Transverse colon (tissue), 4 donors: ENCODE results near the gene GPN1. TPM values are rescaled to one million over a fixed set of nuclear protein-coding genes. Genes with fewer than 3 reads are reported as not detected.

Source experiments
- DNase-seq: peaks from one replicate; pipeline ENCODE4 v3.0.0-alpha.2; 2019
- H3K27ac ChIP-seq, 4 donors: fragments of 200-600 bp; sonication (generic); 2 replicates each; pipeline ENCODE4 v1.5.1; 2016 to 2018; ENCODE audit warnings: inconsistent platforms in 4 of 4
- H3K27me3 ChIP-seq: fragments of 200-600 bp; sonication (generic); 2 replicates; pipeline ENCODE4 v1.5.1; 2017; ENCODE audit warnings: inconsistent platforms
- H3K36me3 ChIP-seq, 4 donors: fragments of 200-600 bp; sonication (generic); 2 replicates each; pipeline ENCODE4 v1.5.1; 2017 to 2019; ENCODE audit warnings: inconsistent platforms in 4 of 4
- H3K4me1 ChIP-seq, 4 donors: fragments of 200-600 bp; sonication (generic); 2 replicates each; pipeline ENCODE4 v1.5.1; 2017 to 2020; ENCODE audit warnings: inconsistent platforms in 4 of 4
- H3K4me3 ChIP-seq, 4 donors: fragments of 200-600 bp; sonication (generic); 1 replicate in 1 of 4; 2 replicates in 3 of 4; pipeline versions ENCODE4 v1.5.1 to v1.6.1; 2017 to 2019; ENCODE audit warnings: inconsistent platforms in 4 of 4
- H3K9me3 ChIP-seq, 2 donors: fragments of 200-600 bp; sonication (generic); 2 replicates each; pipeline ENCODE4 v1.5.1; 2017 to 2019; ENCODE audit warnings: inconsistent platforms in 2 of 2
- EP300 ChIP-seq: sonication (generic); formaldehyde crosslinking; IDR thresholded peaks from one replicate; pipeline ENCODE4 v1.6.1; 2017; ENCODE audit warnings: antibody characterized with exemption, low read depth
- POLR2A ChIP-seq: fragments of 450-650 bp; IDR thresholded peaks from one replicate; pipeline ENCODE4 v1.6.1; 2016; ENCODE audit warnings: antibody characterized with exemption, mild to moderate bottlenecking, moderate library complexity
- POLR2AphosphoS5 ChIP-seq, 3 donors: sonication (generic); formaldehyde crosslinking; IDR thresholded peaks; one replicate each; pipeline ENCODE4 v1.6.1; 2016; ENCODE audit warnings: antibody characterized with exemption in 3 of 3
- WGBS, 2 donors: methylation state at CpG; one replicate each; pipeline ENCODE4 v1.1.5; 2018; ENCODE audit warnings: low coverage in 1 of 2; 5-methylcytosine and 5-hydroxymethylcytosine counted together
- in situ Hi-C, 4 donors: fragments of 200-750 bp; cut with MboI; loops; one replicate each; pipeline versions ENCODE4 v1.15.0 to v1.15.1; 2017; ENCODE audit warnings: low sequenced_read_pairs in 3 of 4, low pct_ligation_motif_present in 1 of 4, low pct_unique_long_range_greater_than_20kb in 1 of 4
- intact Hi-C: fragments of 100-400 bp; cut with DNase I; formaldehyde crosslinking; loops from one replicate; pipeline ENCODE4 v1.15.1; 2023; ENCODE audit warnings: low total_unique reads
- total RNA-seq, 4 donors: library from RNA; depleted of rRNA; stranded (reverse); fragments of >200 nt; gene quantifications; one replicate each; pipeline ENCODE4 v1.1.0, GENCODE V29; 2016
- TF ChIP-seq, protein P1 (sequence below), 5 experiments: fragments of 200-600 bp in 3 of 5; fragments of 450-650 bp in 2 of 5; sonication (generic) in 3 of 5; IDR thresholded peaks; 1 replicate in 2 of 5; 2 replicates in 3 of 5; pipeline ENCODE4 v1.5.1; 2016 to 2017; ENCODE audit warnings: antibody characterized with exemption in 5 of 5, inconsistent platforms in 3 of 5, mild to moderate bottlenecking in 2 of 5, moderate library complexity in 1 of 5

GPN1 gene
- total RNA-seq, 4 donors from 2014 or later: 14.6 to 24.3 (median 19.4) TPM; not detected in 1

DNA sequence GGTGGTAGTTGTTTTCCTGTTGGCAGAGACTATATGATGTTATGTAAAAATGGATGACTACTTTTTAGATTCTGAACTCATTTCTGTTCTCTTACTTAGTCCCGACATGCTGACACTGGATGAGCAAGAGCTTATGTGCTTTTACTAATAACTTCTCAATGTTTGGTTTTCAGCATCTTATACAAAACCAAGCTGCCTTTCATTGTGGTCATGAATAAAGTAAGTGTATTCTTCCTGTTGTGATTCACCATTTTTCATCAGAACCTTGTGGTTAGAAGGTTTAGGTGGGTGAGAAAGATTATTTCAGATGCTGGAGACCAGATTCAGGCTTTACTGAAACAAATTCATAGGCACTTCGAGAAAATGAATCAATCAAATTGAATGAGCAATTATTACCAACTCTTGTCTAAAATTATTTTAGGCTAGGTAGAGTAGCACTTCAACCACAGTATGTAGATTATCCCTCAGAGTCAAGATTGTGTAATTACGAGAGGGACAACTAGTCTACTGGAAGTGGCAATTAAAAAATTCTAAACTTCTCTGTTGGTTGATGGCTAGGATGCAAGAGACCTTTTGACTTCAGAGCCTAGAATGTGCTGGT, 9.3 kb downstream of the GPN1 start:
- 63 to 76% methylated on average over 2 to 3 of the region's 3 CpGs for WGBS, 2 donors
- in situ Hi-C loops (no loop called here), intact Hi-C loops (no loop called here)
- Histone ChIP-seq H3K4me3 (no peak overlapping the region), H3K36me3 (peaks cover 0 to 88% (median 43%) of the 10 kb centered on the region in 4 donors), H3K4me1 (no peaks in the 10 kb centered on the region), H3K27me3 (no peaks in the 10 kb centered on the region), H3K27ac (no peak overlapping the region), H3K9me3 (no peaks in the 10 kb centered on the region)
- no peak for DNase-seq
- TF ChIP-seq EP300: no peak
- TF ChIP-seq POLR2AphosphoS5 (IDR thresholded peaks at IDR 0.05): no peak
- TF ChIP-seq, protein P1, sequence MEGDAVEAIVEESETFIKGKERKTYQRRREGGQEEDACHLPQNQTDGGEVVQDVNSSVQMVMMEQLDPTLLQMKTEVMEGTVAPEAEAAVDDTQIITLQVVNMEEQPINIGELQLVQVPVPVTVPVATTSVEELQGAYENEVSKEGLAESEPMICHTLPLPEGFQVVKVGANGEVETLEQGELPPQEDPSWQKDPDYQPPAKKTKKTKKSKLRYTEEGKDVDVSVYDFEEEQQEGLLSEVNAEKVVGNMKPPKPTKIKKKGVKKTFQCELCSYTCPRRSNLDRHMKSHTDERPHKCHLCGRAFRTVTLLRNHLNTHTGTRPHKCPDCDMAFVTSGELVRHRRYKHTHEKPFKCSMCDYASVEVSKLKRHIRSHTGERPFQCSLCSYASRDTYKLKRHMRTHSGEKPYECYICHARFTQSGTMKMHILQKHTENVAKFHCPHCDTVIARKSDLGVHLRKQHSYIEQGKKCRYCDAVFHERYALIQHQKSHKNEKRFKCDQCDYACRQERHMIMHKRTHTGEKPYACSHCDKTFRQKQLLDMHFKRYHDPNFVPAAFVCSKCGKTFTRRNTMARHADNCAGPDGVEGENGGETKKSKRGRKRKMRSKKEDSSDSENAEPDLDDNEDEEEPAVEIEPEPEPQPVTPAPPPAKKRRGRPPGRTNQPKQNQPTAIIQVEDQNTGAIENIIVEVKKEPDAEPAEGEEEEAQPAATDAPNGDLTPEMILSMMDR (IDR thresholded peaks at IDR 0.05): no peak
- TF ChIP-seq POLR2A: no peak

DNA sequence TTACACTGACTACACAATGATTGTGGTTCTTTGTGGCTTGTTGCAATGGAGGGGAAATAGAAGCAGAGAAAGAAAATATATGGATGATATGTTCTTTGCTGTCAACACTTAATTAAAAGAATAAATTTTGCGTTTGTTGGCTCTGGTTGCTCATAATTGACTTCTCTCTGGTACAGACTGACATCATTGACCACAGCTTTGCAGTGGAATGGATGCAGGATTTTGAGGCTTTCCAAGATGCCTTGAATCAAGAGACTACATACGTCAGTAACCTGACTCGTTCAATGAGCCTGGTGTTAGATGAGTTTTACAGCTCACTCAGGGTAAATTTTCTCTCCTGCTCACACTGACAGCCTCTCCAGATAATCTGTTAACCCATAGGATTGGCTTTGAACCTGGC, 9.9 kb downstream of the GPN1 start:
- Histone ChIP-seq H3K36me3 (peaks cover 0 to 89% (median 42%) of the 10 kb centered on the region in 4 donors), H3K4me1 (no peaks in the 10 kb centered on the region), H3K27ac (no peak overlapping the region), H3K27me3 (no peaks in the 10 kb centered on the region), H3K4me3 (no peak overlapping the region), H3K9me3 (no peaks in the 10 kb centered on the region)
- no peak for TF ChIP-seq POLR2A
- no peak for TF ChIP-seq POLR2AphosphoS5 (IDR thresholded peaks at IDR 0.05)
- TF ChIP-seq, protein P1 (IDR thresholded peaks at IDR 0.05): no peak
- TF ChIP-seq EP300: no peak
- in situ Hi-C loops: no loop called here
- 50 to 84% methylated on average over 2 to 3 of the region's 3 CpGs for WGBS, 2 donors
- no peak for DNase-seq
- intact Hi-C loops: no loop called here

DNA sequence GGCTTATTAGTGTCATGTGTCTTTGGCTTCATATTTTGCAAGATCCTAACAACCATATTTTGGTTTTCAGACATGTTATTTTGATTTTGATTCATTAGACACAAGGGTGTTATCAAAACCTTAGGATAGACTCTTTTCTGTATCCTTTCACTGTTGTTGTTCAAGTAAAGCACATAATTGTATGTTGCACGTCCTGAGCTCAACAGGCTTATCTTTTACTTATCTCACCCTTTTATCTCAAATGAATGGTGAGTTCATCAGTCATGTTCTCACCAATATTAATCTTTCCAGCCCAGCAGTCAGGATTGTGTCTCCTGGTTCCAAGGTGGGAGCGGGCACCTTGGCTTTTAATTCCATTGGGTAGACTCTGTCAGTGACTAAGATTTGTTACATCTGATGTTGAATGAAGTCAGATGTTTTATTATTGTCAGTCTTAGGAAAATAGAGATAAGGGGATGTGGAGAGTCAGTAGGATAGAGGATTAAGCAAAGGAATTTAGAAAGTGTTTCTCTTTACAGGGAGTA, 11.9 kb downstream of the GPN1 start:
- no peaks in the 10 kb centered on the region for H3K4me1 ChIP-seq
- TF ChIP-seq, protein P1 (IDR thresholded peaks at IDR 0.05): no peak
- TF ChIP-seq POLR2AphosphoS5 (IDR thresholded peaks at IDR 0.05) (no peak), POLR2A (no peak), EP300 (no peak)
- intact Hi-C loops (no loop called here), in situ Hi-C loops (no loop called here)
- no peaks in the 10 kb centered on the region for H3K27me3 ChIP-seq
- peaks cover 0 to 74% (median 32%) of the 10 kb centered on the region in 4 donors for H3K36me3 ChIP-seq
- no peak overlapping the region for H3K4me3 ChIP-seq
- no peak for DNase-seq
- WGBS, 2 donors: 87 to 88% methylated on average over 2 of the region's 2 CpGs
- no peaks in the 10 kb centered on the region for H3K9me3 ChIP-seq
- no peak overlapping the region for H3K27ac ChIP-seq

DNA sequence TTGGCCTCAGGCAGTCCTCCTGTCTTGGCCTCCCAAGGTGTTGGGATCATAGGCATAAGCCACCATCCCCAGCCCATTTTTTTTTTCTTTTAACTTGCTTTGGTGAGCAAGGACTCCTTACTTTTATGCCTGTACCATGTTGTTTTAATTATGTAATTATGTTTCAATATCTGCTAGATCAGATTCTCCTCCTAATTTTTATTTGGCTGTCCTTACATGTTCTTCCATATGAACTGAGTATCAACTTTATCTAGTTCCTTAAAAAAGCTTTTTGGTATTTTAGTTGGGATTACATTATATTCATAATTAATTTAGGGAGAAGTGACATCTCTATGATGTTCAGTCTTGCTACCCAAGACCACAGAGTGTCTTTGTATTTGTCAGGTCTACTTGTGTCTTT, 16.3 kb downstream of the GPN1 start:
- H3K27me3 ChIP-seq: no peaks in the 10 kb centered on the region
- no peaks in the 10 kb centered on the region for H3K9me3 ChIP-seq
- no peak overlapping the region for H3K4me3 ChIP-seq
- H3K4me1 ChIP-seq: no peaks in the 10 kb centered on the region
- TF ChIP-seq, protein P1 (IDR thresholded peaks at IDR 0.05): no peak
- DNase-seq: no peak
- no peak overlapping the region for H3K27ac ChIP-seq
- in situ Hi-C loops (no loop called here), intact Hi-C loops (no loop called here)
- H3K36me3 ChIP-seq: peaks cover 0 to 66% (median 26%) of the 10 kb centered on the region in 4 donors
